CD4-positive, alpha-beta T cell treated with Interleukin-15 for 4 hours (primary cell): Measurements from ENCODE around the gene MRPL55.
"Not testable (repeated sequence)": the region's sequence is repeated elsewhere in the genome, so short reads cannot be mapped to it uniquely, and the experiment has no call there.

ENCODE experiments used
- DNase-seq: peaks from one replicate; pipeline ENCODE4 v3.0.0-alpha.2; 2020; ENCODE audit warnings: low spot score

Gene MRPL55

GRCh38 chr1:228120857-228121489 lies 11.9 kb upstream of the MRPL55 start:
- no peak for DNase-seq

- DNase-seq: no peak
These were observed 11.3 kb upstream of the MRPL55 start for GRCh38 chr1:228120351-228120750.

- no peak for DNase-seq
These were observed 8.9 kb upstream of the MRPL55 start for GRCh38 chr1:228118040-228118439.

GRCh38 chr1:228117335-228117734 lies 8.2 kb upstream of the MRPL55 start:
- no peak for DNase-seq

- DNase-seq: no peak
These were observed 5.7 kb upstream of the MRPL55 start for GRCh38 chr1:228114827-228115226.

GRCh38 chr1:228112617-228113016 lies 3.5 kb upstream of the MRPL55 start:
- no peak for DNase-seq

- DNase-seq: no peak
These were observed 3.1 kb upstream of the MRPL55 start for GRCh38 chr1:228112167-228112566.

GRCh38 chr1:228111315-228111714 lies 2.2 kb upstream of the MRPL55 start:
- DNase-seq: not testable (repeated sequence)

- DNase-seq: no peak
These were observed 1.5 kb upstream of the MRPL55 start for GRCh38 chr1:228110556-228110955.

- DNase-seq: no peak
These were observed 926 bp upstream of the MRPL55 start for GRCh38 chr1:228109962-228110488.

- no peak for DNase-seq
These were observed 392 bp downstream of the MRPL55 start for GRCh38 chr1:228108742-228109072.

- DNase-seq: no peak
These were observed 926 bp downstream of the MRPL55 start for GRCh38 chr1:228108055-228108690.

- no peak for DNase-seq
These were observed 1.5 kb downstream of the MRPL55 start for GRCh38 chr1:228107636-228108035.

- DNase-seq: no peak
These were observed 2.4 kb downstream of the MRPL55 start for GRCh38 chr1:228106800-228107054.

- DNase-seq: no peak
These were observed 2.9 kb downstream of the MRPL55 start for GRCh38 chr1:228105996-228106799.

- DNase-seq: no peak
These were observed 3.7 kb downstream of the MRPL55 start for GRCh38 chr1:228105270-228105995.

GRCh38 chr1:228104526-228105269 lies 4.4 kb downstream of the MRPL55 start:
- DNase-seq: no peak

GRCh38 chr1:228102791-228103620 lies 6.1 kb downstream of the MRPL55 start, which contains the start of gene C1orf35:
Gene C1orf35 (minus strand): TSS chr1:228103325. CDS start chr1:228103227, 98 bp downstream.
- DNase-seq: peak; percentile 93

- DNase-seq: peak; percentile 57
These were observed 6.9 kb downstream of the MRPL55 start for GRCh38 chr1:228101994-228102790.

- no peak for DNase-seq
These were observed 7.5 kb downstream of the MRPL55 start for GRCh38 chr1:228101614-228101993.
